K562 (cell line): Measurements from ENCODE around the gene CHRNE. TPM values are rescaled to one million over a fixed set of nuclear protein-coding genes. Genes with fewer than 3 reads are reported as not detected.

ENCODE experiments used
- ATAC-seq: fragments of 200-7000 bp; cut with Tn5 transposase; 3 replicates; pipeline ENCODE4 v1.9.1; 2020; ENCODE audit warnings: moderate library complexity
- BruUV-seq: library from RNA; stranded (reverse); fragments of 400-500 nt; replicated peaks from 2 replicates; lab custom pipeline; 2021; lab: Mats Ljungman, UMichigan
- CTCF ChIA-PET: fragments of 300-600 bp; formaldehyde crosslinking; extraction: SDS; loops from one replicate; lab custom pipeline; 2021; ENCODE audit warnings: low intra/inter-chr PET ratio; lab: Yijun Ruan, JAX
- POLR2A ChIA-PET: fragments of 300-600, 350-650 bp; sonication (Branson Sonifier 250); formaldehyde crosslinking; extraction: SDS; loops from one replicate; lab custom pipeline; 2021; ENCODE audit warnings: antibody characterized with exemption, inconsistent platforms; lab: Yijun Ruan, JAX
- DNase-seq, 4 experiments: peaks; one replicate each; pipeline versions ENCODE4 v3.0.0 to v3.0.0-alpha.2; 2011 to 2018; ENCODE audit warnings: low spot score in 3 of 4, mixed read lengths in 3 of 4; ENCODE audit errors: extremely low read depth in 1 of 4
- FAIRE-seq: peaks from 2 replicates; lab custom pipeline; 2011; peaks lifted over from hg19 to GRCh38; lab: Jason Lieb, UNC
- H2AFZ ChIP-seq: 2 replicates; pipeline ENCODE4 v1.6.0; 2011; ENCODE audit warnings: low read depth, low read length, control low read depth, inconsistent platforms
- H3K27ac ChIP-seq: fragments of 200-600 bp; 3 replicates; pipeline ENCODE4 v1.8.0; 2011; ENCODE audit warnings: low read depth, mild to moderate bottlenecking, control low read depth, inconsistent platforms, low read length, moderate library complexity, mixed read lengths; ENCODE audit errors: extremely low read depth
- H3K27me3 ChIP-seq, 2 experiments: fragments of 300-600 bp in 1 of 2; 2 replicates in 1 of 2; 3 replicates in 1 of 2; pipeline versions ENCODE4 v1.6.0 to v1.8.0; 2011; ENCODE audit warnings: inconsistent platforms in 2 of 2, low read length in 2 of 2, mild to moderate bottlenecking in 1 of 2, mixed read lengths in 1 of 2, moderate library complexity in 1 of 2; ENCODE audit not compliant: control insufficient read depth in 2 of 2, insufficient read depth in 2 of 2
- H3K36me3 ChIP-seq: fragments of 300-600 bp; 3 replicates; pipeline ENCODE4 v1.8.0; 2011; ENCODE audit warnings: mild to moderate bottlenecking, low read length, inconsistent platforms; ENCODE audit not compliant: control insufficient read depth, insufficient read depth
- H3K4me1 ChIP-seq, 2 experiments: fragments of 200-600 bp in 1 of 2; replicated peaks in 1 of 2; 2 replicates in 1 of 2; 3 replicates in 1 of 2; pipeline versions ENCODE4 v1.5.1 to v1.8.0; 2011; ENCODE audit warnings: inconsistent platforms in 2 of 2, low read length in 2 of 2, mild to moderate bottlenecking in 1 of 2, mixed read lengths in 1 of 2, moderate library complexity in 1 of 2; ENCODE audit not compliant: control insufficient read depth in 2 of 2, insufficient read depth in 2 of 2
- H3K4me2 ChIP-seq: 2 replicates; pipeline ENCODE4 v1.6.1; 2011; ENCODE audit warnings: low read length, control low read depth, inconsistent platforms, mixed read lengths; ENCODE audit not compliant: insufficient read depth
- H3K4me3 ChIP-seq: fragments of 200-600 bp; sonication (generic), shearing (Covaris generic); 2 replicates; pipeline ENCODE4 v1.5.1; 2016; ENCODE audit warnings: control low read depth, inconsistent platforms
- H3K79me2 ChIP-seq: fragments of 200-600 bp; 3 replicates; pipeline ENCODE4 v1.8.0; 2011; ENCODE audit warnings: low read length, inconsistent platforms; ENCODE audit not compliant: control insufficient read depth, insufficient read depth
- H3K9ac ChIP-seq, 2 experiments: 2 replicates each; pipeline versions ENCODE4 v1.6.0 to v1.6.1; 2011; ENCODE audit warnings: low read depth in 2 of 2, low read length in 2 of 2, control low read depth in 1 of 2, inconsistent platforms in 1 of 2, mild to moderate bottlenecking in 1 of 2, mixed read lengths in 1 of 2; ENCODE audit not compliant: insufficient read depth in 1 of 2
- H3K9me1 ChIP-seq: one replicate; pipeline ENCODE4 v1.6.0; 2011; ENCODE audit warnings: inconsistent platforms, mild to moderate bottlenecking, low read length, moderate library complexity; ENCODE audit not compliant: control insufficient read depth, insufficient read depth
- H3K9me3 ChIP-seq: replicated peaks from 2 replicates; pipeline ENCODE4 v1.5.1; 2011; ENCODE audit warnings: low read depth, low read length, inconsistent platforms; ENCODE audit not compliant: control insufficient read depth, insufficient read depth
- H4K20me1 ChIP-seq: replicated peaks from 2 replicates; pipeline ENCODE4 v1.6.1; 2011; ENCODE audit warnings: low read length, inconsistent platforms, mixed read lengths; ENCODE audit not compliant: control insufficient read depth, insufficient read depth
- C11orf30 ChIP-seq: fragments of 450-650 bp; IDR thresholded peaks from 2 replicates; pipeline ENCODE4 v1.6.1; 2016; ENCODE audit warnings: low read depth, mild to moderate bottlenecking
- CSDE1 ChIP-seq, 2 experiments: fragments of 450-650 bp; IDR thresholded peaks; 2 replicates each; pipeline ENCODE4 v1.6.1; 2016; ENCODE audit warnings: mild to moderate bottlenecking in 1 of 2
- DACH1 ChIP-seq: fragments of 450-650 bp; IDR thresholded peaks from 2 replicates; pipeline ENCODE4 v1.6.1; 2018; ENCODE audit not compliant: partially characterized antibody
- FOXJ2 ChIP-seq: fragments of 200-800 bp; sonication (Bioruptor generic); IDR thresholded peaks from 2 replicates; pipeline ENCODE4 v1.6.1; 2016; ENCODE audit warnings: missing genetic modification characterization, missing compliant biosample characterization
- HDAC8 ChIP-seq: fragments of 450-650 bp; IDR thresholded peaks from 2 replicates; pipeline ENCODE4 v1.6.1; 2016; ENCODE audit warnings: mild to moderate bottlenecking, missing genetic modification characterization, moderate library complexity, missing compliant biosample characterization
- HES1 ChIP-seq: fragments of 450-650 bp; IDR thresholded peaks from 2 replicates; pipeline ENCODE4 v1.6.1; 2016; ENCODE audit warnings: low read depth, mild to moderate bottlenecking, moderate library complexity
- HMG20A ChIP-seq: fragments of 450-650 bp; formaldehyde crosslinking; conservative IDR thresholded peaks from 2 replicates; pipeline ENCODE4 v1.4.0; 2020; ENCODE audit warnings: mild to moderate bottlenecking, mixed read lengths
- OTX1 ChIP-seq: fragments of 450-650 bp; formaldehyde crosslinking; IDR thresholded peaks from 2 replicates; pipeline ENCODE4 v1.4.0; 2022; ENCODE audit warnings: mild to moderate bottlenecking
- PCBP1 ChIP-seq: fragments of 200-400 bp; formaldehyde crosslinking; IDR thresholded peaks from 2 replicates; pipeline ENCODE4 v1.6.1; 2018; ENCODE audit warnings: mild to moderate bottlenecking, low read depth, low read length; ENCODE audit not compliant: poor library complexity, severe bottlenecking
- ZNF589 ChIP-seq: fragments of 200-800 bp; sonication (Bioruptor generic); IDR thresholded peaks from 2 replicates; pipeline ENCODE4 v1.6.1; 2016; ENCODE audit warnings: low read depth, missing genetic modification characterization, missing compliant biosample characterization
- WGBS: fragments of 100-300 bp; shearing (Covaris generic); methylation state at CpG from one replicate; pipeline ENCODE4 v1.1.6; 2016; ENCODE audit warnings: low coverage, mixed read lengths; ENCODE audit not compliant: insufficient coverage; ENCODE audit errors: missing lambda C conversion rate; 5-methylcytosine and 5-hydroxymethylcytosine counted together
- in situ Hi-C: fragments of 300-500 bp; cut with MboI; formaldehyde crosslinking; loops from 4 replicates; pipeline ENCODE4 v1.15.0; 2018; ENCODE audit warnings: inconsistent platforms, mixed read lengths
- intact Hi-C: fragments of 100-400 bp; cut with micrococcal nuclease; formaldehyde crosslinking; loops from 2 replicates; pipeline ENCODE4 v1.14.2; 2022
- polyA plus RNA-seq, 8 experiments: library from polyadenylated mRNA; depleted of rRNA in 4 of 8; stranded (reverse) in 5 of 8; unstranded in 3 of 8; fragments of >200 nt; fragmentation: Nextera tagmentation in 2 of 8; fragmentation: Illumina TruSeq in 1 of 8; extraction: Ambion mirVana in 2 of 8; extraction: Trizol in 1 of 8; gene quantifications; 2 replicates each; pipeline versions ENCODE4 v1.2.1 to v1.2.3, GENCODE V29; 2011 to 2014; ENCODE audit warnings: inconsistent platforms in 1 of 8, missing spikeins in 1 of 8
- total RNA-seq, 7 experiments: library from RNA; depleted of rRNA in 6 of 7; stranded (reverse); fragments of >200 nt in 6 of 7; fragmentation: Illumina TruSeq in 2 of 7; extraction: Trizol in 2 of 7; gene quantifications; 2 replicates each; pipeline versions ENCODE4 v1.2.1 to v1.2.3, GENCODE V29; 2011 to 2021; ENCODE audit warnings: low replicate concordance in 1 of 7
- TF ChIP-seq, protein P1 (sequence below), 2 experiments: fragments of 150-350 bp in 1 of 2; IDR thresholded peaks; 2 replicates each; pipeline ENCODE4 v1.6.1; 2012 to 2016; ENCODE audit warnings: low read depth in 2 of 2, low read length in 2 of 2, mild to moderate bottlenecking in 1 of 2, moderate library complexity in 1 of 2
- TF ChIP-seq, protein P2 (sequence below): IDR thresholded peaks from 2 replicates; pipeline ENCODE4 v1.6.1; 2016; ENCODE audit warnings: missing genetic modification characterization, missing compliant biosample characterization
- TF ChIP-seq, protein P3 (sequence below): fragments of 250-450 bp; sonication (Bioruptor Pico); IDR thresholded peaks from 2 replicates; pipeline ENCODE4 v1.8.0; 2022; ENCODE audit warnings: moderate library complexity, mild to moderate bottlenecking, inconsistent platforms
- TF ChIP-seq, protein P4 (sequence below): conservative IDR thresholded peaks from 2 replicates; pipeline ENCODE4 v1.6.1; 2011; ENCODE audit warnings: low read depth, mild to moderate bottlenecking, low read length; ENCODE audit not compliant: control insufficient read depth

The CHRNE gene
- total and polyA plus RNA-seq, 9 of the 15 experiments (the other 6 are each of a cell fraction or from before 2014, with no cell fraction given) = not detected

DNA sequence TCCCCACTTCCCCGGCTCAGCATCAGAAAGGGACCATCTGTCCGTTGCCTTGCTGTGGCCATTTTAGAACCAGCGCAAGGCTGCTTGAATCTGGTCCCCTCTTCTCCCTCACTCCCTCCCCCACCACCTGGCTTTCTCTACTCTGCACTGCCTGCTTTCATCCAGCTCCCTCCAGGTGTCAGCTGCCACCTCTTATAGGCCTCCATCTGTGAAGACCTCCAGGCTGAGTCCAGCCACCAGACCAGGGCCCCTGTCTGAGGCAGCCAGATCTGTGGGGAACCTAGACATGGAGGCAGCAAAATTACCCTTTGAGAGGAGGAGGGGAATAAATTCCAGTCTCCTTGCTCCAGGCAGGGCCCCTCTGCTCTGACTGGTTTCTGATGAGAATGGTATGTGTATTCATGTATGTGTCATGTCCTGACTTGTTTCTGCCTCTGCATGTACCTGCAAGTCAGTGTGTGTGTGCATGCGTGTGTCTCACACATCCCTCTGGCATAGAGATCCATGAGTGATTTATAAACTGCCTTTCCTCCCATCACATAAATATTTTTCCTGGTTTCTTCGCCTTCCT is 48.7 kb downstream of the CHRNE start:
- POLR2A ChIA-PET = no interaction called here
- in situ Hi-C loops (no loop called here), intact Hi-C loops (no loop called here)
- 98% methylated on average over 5 of the region's 5 CpGs for WGBS
- Histone ChIP-seq H3K79me2 (peaks cover 48% of the 10 kb centered on the region), H3K27me3 (no peaks in the 10 kb centered on the region), H3K27ac (no peak overlapping the region), H3K4me1 (peaks cover 10 to 12% of the 10 kb centered on the region in 2 experiments; a peak in 4 of 5 replicates), H3K36me3 (peaks cover 17% of the 10 kb centered on the region; the same call in 2 of the 3 replicates), H3K9me1 (no peaks in the 10 kb centered on the region), H4K20me1 (peaks cover 11% of the 10 kb centered on the region), H3K9me3 (no peaks in the 10 kb centered on the region), H3K4me2 (no peak overlapping the region), H2AFZ (no peak overlapping the region), H3K4me3 (no peak overlapping the region), H3K9ac (no peak overlapping the region)
- BruUV-seq = no TSS peak
- ATAC-seq (no peak), DNase-seq (no peak), FAIRE-seq (no peak)
- CTCF ChIA-PET = no interaction called here
- no peak for TF ChIP-seq HDAC8
- TF ChIP-seq, protein P1, sequence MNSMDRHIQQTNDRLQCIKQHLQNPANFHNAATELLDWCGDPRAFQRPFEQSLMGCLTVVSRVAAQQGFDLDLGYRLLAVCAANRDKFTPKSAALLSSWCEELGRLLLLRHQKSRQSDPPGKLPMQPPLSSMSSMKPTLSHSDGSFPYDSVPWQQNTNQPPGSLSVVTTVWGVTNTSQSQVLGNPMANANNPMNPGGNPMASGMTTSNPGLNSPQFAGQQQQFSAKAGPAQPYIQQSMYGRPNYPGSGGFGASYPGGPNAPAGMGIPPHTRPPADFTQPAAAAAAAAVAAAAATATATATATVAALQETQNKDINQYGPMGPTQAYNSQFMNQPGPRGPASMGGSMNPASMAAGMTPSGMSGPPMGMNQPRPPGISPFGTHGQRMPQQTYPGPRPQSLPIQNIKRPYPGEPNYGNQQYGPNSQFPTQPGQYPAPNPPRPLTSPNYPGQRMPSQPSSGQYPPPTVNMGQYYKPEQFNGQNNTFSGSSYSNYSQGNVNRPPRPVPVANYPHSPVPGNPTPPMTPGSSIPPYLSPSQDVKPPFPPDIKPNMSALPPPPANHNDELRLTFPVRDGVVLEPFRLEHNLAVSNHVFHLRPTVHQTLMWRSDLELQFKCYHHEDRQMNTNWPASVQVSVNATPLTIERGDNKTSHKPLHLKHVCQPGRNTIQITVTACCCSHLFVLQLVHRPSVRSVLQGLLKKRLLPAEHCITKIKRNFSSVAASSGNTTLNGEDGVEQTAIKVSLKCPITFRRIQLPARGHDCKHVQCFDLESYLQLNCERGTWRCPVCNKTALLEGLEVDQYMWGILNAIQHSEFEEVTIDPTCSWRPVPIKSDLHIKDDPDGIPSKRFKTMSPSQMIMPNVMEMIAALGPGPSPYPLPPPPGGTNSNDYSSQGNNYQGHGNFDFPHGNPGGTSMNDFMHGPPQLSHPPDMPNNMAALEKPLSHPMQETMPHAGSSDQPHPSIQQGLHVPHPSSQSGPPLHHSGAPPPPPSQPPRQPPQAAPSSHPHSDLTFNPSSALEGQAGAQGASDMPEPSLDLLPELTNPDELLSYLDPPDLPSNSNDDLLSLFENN (IDR thresholded peaks at IDR 0.05; ENCODE audit: low read depth in 2 of 2, low read length in 2 of 2) = no peak
- TF ChIP-seq, protein P2, sequence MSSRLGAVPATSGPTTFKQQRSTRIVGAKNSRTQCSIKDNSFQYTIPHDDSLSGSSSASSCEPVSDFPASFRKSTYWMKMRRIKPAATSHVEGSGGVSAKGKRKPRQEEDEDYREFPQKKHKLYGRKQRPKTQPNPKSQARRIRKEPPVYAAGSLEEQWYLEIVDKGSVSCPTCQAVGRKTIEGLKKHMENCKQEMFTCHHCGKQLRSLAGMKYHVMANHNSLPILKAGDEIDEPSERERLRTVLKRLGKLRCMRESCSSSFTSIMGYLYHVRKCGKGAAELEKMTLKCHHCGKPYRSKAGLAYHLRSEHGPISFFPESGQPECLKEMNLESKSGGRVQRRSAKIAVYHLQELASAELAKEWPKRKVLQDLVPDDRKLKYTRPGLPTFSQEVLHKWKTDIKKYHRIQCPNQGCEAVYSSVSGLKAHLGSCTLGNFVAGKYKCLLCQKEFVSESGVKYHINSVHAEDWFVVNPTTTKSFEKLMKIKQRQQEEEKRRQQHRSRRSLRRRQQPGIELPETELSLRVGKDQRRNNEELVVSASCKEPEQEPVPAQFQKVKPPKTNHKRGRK (tag) = no peak
- no peak for TF ChIP-seq PCBP1
- TF ChIP-seq ZNF589 (CRISPR knock-in tag) = no peak
- no peak for TF ChIP-seq HMG20A (CRISPR knock-in tag)
- TF ChIP-seq CSDE1 (IDR thresholded peaks at IDR 0.05) = no peak
- TF ChIP-seq DACH1 = no peak
- TF ChIP-seq C11orf30 = no peak
- TF ChIP-seq, protein P3, sequence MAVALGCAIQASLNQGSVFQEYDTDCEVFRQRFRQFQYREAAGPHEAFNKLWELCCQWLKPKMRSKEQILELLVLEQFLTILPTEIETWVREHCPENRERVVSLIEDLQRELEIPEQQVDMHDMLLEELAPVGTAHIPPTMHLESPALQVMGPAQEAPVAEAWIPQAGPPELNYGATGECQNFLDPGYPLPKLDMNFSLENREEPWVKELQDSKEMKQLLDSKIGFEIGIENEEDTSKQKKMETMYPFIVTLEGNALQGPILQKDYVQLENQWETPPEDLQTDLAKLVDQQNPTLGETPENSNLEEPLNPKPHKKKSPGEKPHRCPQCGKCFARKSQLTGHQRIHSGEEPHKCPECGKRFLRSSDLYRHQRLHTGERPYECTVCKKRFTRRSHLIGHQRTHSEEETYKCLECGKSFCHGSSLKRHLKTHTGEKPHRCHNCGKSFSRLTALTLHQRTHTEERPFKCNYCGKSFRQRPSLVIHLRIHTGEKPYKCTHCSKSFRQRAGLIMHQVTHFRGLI (CRISPR knock-in tag) = no peak
- TF ChIP-seq FOXJ2 (tag) = no peak
- TF ChIP-seq, protein P4, sequence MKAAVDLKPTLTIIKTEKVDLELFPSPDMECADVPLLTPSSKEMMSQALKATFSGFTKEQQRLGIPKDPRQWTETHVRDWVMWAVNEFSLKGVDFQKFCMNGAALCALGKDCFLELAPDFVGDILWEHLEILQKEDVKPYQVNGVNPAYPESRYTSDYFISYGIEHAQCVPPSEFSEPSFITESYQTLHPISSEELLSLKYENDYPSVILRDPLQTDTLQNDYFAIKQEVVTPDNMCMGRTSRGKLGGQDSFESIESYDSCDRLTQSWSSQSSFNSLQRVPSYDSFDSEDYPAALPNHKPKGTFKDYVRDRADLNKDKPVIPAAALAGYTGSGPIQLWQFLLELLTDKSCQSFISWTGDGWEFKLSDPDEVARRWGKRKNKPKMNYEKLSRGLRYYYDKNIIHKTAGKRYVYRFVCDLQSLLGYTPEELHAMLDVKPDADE = no peak
- TF ChIP-seq OTX1 (CRISPR knock-in tag) = no peak
- no peak for TF ChIP-seq HES1
